ENCODE data around the gene CARMIL1. TPM values are rescaled to one million over a fixed set of nuclear protein-coding genes. Genes with fewer than 3 reads are reported as not detected.
"Not testable (repeated sequence)": the region's sequence is repeated elsewhere in the genome, so short reads cannot be mapped to it uniquely, and the experiment has no call there.

Gene CARMIL1
- total RNA-seq, 1 donor from 2014 or later, result 30.4 TPM

DNA sequence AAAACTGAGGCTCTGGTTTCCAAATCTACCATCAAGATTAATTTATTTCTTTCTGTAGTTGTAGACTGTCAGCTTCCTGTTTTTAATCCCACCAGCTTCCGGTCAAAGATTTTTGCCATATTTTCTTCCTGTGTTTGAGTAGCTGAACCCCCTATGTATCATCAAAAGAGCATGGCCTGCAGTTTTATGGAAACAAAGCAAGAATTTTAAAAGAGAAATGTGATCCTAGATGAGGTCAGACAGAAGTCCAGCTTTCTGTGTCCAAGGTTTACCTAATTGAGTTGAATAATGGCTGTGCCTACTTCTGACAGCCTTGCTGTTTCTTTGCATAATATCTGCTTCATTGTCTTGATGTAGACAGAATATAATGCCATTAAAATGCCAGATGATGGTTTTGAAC, 163.7 kb downstream of the CARMIL1 start:
- TF ChIP-seq, protein P1, sequence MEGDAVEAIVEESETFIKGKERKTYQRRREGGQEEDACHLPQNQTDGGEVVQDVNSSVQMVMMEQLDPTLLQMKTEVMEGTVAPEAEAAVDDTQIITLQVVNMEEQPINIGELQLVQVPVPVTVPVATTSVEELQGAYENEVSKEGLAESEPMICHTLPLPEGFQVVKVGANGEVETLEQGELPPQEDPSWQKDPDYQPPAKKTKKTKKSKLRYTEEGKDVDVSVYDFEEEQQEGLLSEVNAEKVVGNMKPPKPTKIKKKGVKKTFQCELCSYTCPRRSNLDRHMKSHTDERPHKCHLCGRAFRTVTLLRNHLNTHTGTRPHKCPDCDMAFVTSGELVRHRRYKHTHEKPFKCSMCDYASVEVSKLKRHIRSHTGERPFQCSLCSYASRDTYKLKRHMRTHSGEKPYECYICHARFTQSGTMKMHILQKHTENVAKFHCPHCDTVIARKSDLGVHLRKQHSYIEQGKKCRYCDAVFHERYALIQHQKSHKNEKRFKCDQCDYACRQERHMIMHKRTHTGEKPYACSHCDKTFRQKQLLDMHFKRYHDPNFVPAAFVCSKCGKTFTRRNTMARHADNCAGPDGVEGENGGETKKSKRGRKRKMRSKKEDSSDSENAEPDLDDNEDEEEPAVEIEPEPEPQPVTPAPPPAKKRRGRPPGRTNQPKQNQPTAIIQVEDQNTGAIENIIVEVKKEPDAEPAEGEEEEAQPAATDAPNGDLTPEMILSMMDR (IDR thresholded peaks at IDR 0.05), result no peak
- no peak overlapping the region for H3K4me3 ChIP-seq
- DNase-seq, result no peak
- intact Hi-C loops (cut with DNase I), result no loop called here
- H3K9me3 ChIP-seq, result no peaks in the 10 kb centered on the region
- H3K36me3 ChIP-seq, result no peaks in the 10 kb centered on the region
- H3K4me1 ChIP-seq, result no peaks in the 10 kb centered on the region
- H3K27me3 ChIP-seq (ENCODE audit: low read depth), result no peaks in the 10 kb centered on the region
- no peak for ATAC-seq
- no peak overlapping the region for H3K27ac ChIP-seq

DNA sequence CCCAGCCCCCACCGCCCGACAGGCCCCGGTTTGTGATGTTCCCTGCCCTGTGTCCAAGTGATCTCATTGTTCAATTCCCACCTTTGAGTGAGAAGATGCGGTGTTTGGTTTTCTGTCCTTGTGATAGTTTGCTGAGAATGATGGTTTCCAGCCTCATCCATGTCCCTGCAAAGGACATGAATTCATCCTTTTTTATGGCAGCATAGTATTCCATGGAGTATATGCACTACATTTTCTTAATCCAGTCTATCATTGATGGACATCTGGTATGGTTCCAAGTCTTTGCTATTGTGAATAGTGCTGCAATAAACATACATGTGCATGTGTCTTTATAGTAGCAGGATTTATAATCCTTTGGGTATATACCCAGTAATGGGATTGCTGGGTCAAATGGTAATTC, 165.3 kb downstream of the CARMIL1 start:
- intact Hi-C loops (cut with DNase I); H3K27ac ChIP-seq; H3K27me3 ChIP-seq (ENCODE audit: low read depth); ATAC-seq; DNase-seq; H3K9me3 ChIP-seq; H3K4me1 ChIP-seq; H3K4me3 ChIP-seq; H3K36me3 ChIP-seq: not testable (repeated sequence)

DNA sequence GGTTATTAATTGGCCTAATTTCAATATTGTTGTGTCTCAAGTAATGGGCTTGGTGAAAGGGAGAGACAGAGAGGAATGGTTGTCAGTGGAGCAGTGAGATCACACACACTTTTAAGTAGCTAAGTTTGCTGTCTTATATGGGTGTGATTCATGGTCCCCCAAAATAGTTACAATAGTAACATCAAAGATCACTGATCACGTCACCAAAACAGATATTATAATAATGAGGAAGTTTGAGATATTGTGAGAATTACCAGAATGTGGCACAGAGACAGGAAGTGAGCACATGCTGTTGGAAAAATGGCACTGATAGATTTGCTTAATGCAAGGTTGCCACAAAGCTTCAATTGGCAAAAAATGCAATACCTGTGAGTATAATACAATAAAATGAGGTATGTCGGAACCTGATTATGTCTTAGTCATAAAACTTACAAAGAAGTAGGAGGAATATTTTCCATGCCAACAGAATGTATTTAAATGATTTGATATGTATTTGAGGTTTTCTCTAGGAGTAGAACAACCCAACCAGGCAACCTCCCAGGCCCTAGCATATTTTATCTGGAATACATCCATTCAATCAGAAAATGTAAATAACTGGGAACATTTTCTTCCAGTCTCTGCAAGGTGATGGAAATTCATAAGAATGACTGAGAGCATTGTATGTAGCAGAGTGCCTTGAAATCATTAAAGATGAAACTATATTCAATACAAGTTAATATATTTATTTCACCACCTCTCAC, 167.8 kb downstream of the CARMIL1 start:
- intact Hi-C loops (cut with DNase I), result no loop called here
- peak in 1 of 2 donors; percentile 38 for ATAC-seq
- peaks cover 5% of the 10 kb centered on the region for H3K36me3 ChIP-seq

DNA sequence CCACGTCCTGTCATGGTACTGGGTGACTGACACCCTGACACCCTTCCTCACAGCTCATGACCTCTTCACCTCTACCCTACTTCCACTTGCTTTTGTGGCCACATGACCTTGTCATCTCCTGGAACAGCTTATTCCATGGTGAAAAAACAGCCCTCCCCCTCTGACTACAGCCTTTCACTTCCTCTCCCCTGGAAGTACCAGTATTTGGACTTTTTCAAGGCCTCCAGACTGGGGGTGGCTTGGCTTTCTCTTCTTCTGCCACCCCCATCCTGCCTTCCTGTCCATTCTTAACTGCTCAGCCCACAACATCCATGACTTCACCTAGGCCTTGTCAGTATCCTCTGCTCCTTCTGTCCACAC, 168.4 kb downstream of the CARMIL1 start:
- Histone ChIP-seq H3K4me1 (no peaks in the 10 kb centered on the region), H3K9me3 (no peaks in the 10 kb centered on the region), H3K27ac (no peak overlapping the region), H3K27me3 (ENCODE audit: low read depth) (no peaks in the 10 kb centered on the region), H3K36me3 (peaks cover 5% of the 10 kb centered on the region), H3K4me3 (no peak overlapping the region)
- no peak for DNase-seq
- intact Hi-C loops (cut with DNase I), result no loop called here
- peak; percentile 55 to 85 for ATAC-seq
- TF ChIP-seq, protein P1 (IDR thresholded peaks at IDR 0.05), result no peak

More for the DNA sequence above, 167.8 kb downstream of the CARMIL1 start:
- no peak for DNase-seq
- Histone ChIP-seq H3K4me1 (no peaks in the 10 kb centered on the region), H3K4me3 (no peak overlapping the region), H3K9me3 (no peaks in the 10 kb centered on the region), H3K27me3 (ENCODE audit: low read depth) (no peaks in the 10 kb centered on the region), H3K27ac (no peak overlapping the region)
- TF ChIP-seq, protein P1 (IDR thresholded peaks at IDR 0.05), result no peak

DNA sequence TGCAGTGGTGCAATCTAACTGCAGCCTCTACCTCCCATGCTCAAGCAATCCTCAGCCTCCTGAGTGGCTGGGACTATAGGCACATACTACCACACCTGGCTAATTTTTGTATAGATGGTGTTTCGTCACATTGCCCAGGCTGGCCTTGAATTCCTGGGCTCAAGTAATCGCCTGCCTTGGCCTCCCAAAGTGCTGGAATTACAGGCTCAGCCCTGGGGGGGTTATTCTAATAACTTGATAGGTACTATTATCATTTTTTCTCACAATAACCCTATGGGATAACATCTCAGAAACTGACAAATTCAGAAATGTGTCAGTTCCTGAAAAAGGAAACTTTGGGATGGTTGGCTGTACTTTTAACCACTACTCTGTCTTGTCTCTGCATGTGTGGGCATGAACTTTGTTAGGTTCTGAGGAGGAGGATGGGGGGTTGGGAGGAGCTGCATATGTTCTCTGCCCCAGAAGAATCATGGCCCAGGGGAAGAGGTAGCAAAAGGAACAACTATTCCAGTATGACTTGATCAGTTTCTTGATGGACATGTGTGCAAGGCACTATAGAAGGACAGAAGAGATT, 169.9 kb downstream of the CARMIL1 start:
- no peak overlapping the region for H3K27ac ChIP-seq
- DNase-seq, result no peak
- ATAC-seq, result no peak
- H3K4me1 ChIP-seq, result no peaks in the 10 kb centered on the region
- TF ChIP-seq, protein P1 (IDR thresholded peaks at IDR 0.05), result no peak
- peaks cover 5% of the 10 kb centered on the region for H3K36me3 ChIP-seq
- H3K9me3 ChIP-seq, result no peaks in the 10 kb centered on the region
- intact Hi-C loops (cut with DNase I), result no loop called here
- H3K27me3 ChIP-seq (ENCODE audit: low read depth), result no peaks in the 10 kb centered on the region
- H3K4me3 ChIP-seq, result no peak overlapping the region

DNA sequence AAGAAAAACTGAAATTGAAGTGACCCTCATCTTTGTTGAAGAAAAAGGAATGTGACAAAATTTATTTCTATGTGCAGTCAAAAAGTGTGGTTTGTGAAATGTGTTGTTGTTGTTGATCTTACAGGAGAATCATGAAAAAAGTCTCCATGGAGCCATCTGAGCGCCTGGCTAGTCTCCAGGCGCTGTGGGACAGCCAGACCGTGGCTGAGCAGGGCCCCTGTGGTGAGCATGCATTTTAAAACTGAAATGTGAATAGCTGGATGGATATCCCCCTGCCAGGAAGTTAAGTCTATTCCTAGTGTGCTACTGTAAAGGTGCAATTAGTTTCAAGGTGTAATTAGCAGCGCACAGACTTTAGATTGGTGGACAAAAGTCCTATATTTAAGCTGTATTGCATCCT, 170.6 kb downstream of the CARMIL1 start:
- ATAC-seq (no peak), DNase-seq (no peak)
- Histone ChIP-seq H3K27ac (no peak overlapping the region), H3K4me3 (no peak overlapping the region), H3K36me3 (peaks cover 5% of the 10 kb centered on the region), H3K4me1 (no peaks in the 10 kb centered on the region), H3K27me3 (ENCODE audit: low read depth) (no peaks in the 10 kb centered on the region), H3K9me3 (no peaks in the 10 kb centered on the region)
- TF ChIP-seq, protein P1 (IDR thresholded peaks at IDR 0.05), result no peak
- intact Hi-C loops (cut with DNase I), result no loop called here

All from lower lobe of right lung (tissue), 2 donors.